KOPT-K1 (cell line): ENCODE data around the gene ZBED6.
"Not testable (repeated sequence)": the region's sequence is repeated elsewhere in the genome, so short reads cannot be mapped to it uniquely, and the experiment has no call there.

ENCODE experiments used
- H3K27ac ChIP-seq: fragments of 200-600 bp; sonication (generic); 2 replicates; pipeline ENCODE4 v1.5.1; 2016; ENCODE audit warnings: antibody characterized with exemption, mild to moderate bottlenecking, low read depth, low read length; ENCODE audit not compliant: poor library complexity, severe bottlenecking
- H3K36me3 ChIP-seq: fragments of 200-600 bp; sonication (generic); 2 replicates; pipeline ENCODE4 v1.5.1; 2017; ENCODE audit warnings: antibody characterized with exemption, mild to moderate bottlenecking, low read length, moderate library complexity; ENCODE audit not compliant: insufficient read depth
- H3K9me3 ChIP-seq: fragments of 200-600 bp; sonication (generic); 2 replicates; pipeline ENCODE4 v1.5.1; 2017; ENCODE audit warnings: antibody characterized with exemption, low read length, mild to moderate bottlenecking; ENCODE audit not compliant: insufficient read depth, poor library complexity, severe bottlenecking

The ZBED6 gene

DNA sequence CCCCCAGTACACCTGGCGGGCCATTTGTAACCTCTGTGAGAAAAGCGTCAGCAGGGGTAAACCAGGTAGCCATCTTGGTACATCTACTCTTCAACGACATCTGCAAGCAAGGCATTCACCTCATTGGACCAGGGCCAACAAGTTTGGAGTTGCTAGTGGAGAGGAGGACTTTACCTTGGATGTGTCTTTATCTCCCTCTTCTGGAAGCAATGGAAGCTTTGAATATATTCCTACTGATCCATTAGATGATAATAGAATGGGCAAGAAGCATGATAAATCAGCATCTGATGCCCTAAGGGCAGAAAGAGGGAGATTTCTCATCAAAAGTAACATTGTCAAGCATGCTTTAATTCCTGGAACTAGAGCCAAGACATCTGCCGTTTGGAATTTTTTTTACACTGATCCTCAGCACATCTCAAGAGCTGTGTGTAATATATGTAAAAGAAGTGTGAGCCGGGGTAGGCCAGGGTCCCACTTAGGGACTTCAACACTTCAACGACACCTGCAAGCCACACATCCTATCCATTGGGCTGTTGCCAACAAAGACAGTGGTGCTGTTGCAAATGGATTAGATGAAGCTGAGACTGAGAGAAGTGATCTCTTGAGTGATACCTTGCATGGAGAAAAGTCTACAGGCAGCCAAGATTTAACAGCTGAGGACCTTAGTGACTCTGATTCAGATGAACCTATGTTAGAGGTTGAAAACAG, 2.7 kb downstream of the ZBED6 start:
- Histone ChIP-seq H3K27ac (no peak overlapping the region), H3K9me3 (no peaks in the 10 kb centered on the region), H3K36me3 (peaks cover 62% of the 10 kb centered on the region)

DNA sequence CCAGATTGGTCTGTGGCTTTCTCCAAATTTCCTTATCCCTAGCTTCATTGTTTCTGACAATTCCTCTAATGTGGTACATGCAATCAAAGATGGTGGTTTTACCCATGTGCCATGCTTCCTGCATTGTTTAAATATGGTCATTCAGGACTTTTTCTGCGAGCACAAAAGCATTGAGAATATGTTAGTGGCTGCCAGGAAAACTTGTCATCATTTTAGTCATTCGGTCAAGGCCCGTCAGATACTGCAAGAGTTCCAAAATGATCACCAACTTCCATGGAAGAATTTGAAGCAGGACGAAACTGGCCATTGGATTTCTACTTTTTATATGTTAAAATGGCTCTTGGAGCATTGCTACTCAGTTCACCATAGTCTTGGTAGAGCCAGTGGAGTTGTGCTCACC, 3.7 kb downstream of the ZBED6 start:
- peaks cover 73% of the 10 kb centered on the region for H3K36me3 ChIP-seq
- H3K9me3 ChIP-seq = no peaks in the 10 kb centered on the region
- no peak overlapping the region for H3K27ac ChIP-seq

DNA sequence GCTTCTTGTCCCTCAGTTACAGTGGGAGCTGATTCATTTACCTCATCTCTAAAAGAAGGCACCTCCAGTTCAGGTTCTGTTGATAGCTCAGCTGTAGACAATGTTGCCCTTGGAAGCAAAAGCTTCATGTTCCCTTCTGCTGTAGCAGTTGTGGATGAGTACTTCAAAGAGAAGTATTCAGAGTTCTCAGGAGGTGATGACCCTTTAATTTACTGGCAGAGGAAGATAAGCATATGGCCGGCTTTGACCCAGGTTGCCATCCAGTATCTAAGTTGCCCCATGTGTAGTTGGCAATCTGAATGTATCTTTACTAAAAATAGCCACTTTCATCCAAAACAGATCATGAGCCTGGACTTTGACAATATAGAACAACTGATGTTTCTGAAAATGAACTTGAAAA, 4.5 kb downstream of the ZBED6 start:
- H3K9me3 ChIP-seq = no peaks in the 10 kb centered on the region
- no peak overlapping the region for H3K27ac ChIP-seq
- H3K36me3 ChIP-seq = peaks cover 81% of the 10 kb centered on the region

DNA sequence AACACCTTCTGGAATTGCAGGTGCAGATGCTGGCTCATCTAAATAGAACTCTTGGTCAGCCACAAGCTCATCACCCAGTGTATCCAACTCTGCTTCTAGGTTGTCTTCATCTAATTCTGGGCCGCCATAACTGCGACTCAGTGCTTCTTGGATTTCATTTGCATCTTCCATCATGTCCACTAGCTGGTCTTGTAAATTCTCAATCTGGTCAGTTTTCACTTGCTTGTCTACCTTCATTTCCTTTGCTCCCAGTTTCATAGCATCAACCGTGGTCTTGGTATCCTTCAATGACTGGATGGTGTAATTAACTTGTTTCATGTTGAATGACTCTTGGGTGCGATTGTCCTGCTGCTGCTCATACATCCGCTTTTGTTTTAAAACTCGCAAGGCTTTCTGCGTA, 10.3 kb downstream of the ZBED6 start:
- H3K36me3 ChIP-seq = peaks cover 96% of the 10 kb centered on the region
- H3K9me3 ChIP-seq = no peaks in the 10 kb centered on the region

DNA sequence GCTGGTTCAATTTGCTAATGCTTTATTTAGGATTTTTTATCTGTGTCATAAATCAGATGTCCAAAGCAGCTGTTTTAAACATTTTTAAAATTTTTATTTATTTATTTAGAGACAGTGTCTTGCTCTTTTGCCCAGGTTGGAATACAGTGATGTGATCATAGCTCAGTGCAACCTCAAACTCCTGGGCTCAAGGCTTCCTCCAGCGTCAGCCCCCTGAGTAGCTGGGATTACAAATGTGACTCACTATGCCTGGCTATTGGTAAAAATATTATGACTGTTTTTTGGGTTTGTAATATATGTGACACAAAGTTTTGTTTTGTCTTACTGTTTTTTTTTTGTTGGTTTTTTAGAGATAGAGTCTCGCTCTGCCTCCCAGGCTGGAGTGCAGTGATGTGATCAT, 11.8 kb downstream of the ZBED6 start:
- H3K27ac ChIP-seq = no peak overlapping the region
- peaks cover 97% of the 10 kb centered on the region for H3K36me3 ChIP-seq
- no peaks in the 10 kb centered on the region for H3K9me3 ChIP-seq

More for the DNA sequence above, 10.3 kb downstream of the ZBED6 start:
- H3K27ac ChIP-seq = no peak overlapping the region

DNA sequence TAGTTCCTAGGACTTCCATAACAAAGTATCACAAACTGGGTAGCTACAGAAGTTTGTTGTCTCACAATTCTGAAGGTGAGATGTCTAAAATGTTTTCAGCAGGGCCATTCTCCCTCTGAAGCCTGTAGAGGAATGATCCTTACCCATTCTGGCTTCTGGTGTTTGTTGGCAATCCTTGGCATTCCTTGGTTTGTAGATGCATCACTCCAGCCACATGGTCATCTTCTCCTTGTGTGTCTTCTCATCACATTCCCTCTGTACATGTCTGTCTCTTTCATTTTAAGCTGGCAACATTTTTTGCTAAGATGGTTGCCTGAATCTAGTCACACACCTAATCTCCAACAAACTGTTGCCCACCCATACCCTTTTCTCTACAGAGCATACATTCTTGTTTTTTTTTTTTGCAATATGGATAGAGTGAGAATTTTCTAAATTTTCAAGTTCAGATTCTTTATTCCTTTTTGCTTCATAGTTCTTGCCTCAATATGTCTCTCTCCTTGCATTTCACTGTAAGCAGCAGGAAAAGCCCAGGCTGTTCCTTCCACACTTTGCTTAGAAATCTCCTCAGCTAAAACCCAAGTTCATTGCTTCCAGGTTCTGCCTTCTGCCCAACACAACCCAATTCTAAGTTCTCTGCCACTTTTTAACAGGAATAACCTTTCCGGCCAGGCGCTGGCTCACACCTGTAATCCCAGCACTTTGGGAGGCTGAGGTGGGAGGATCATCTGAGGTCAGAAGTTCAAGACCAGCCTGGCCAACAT, 18.3 kb downstream of the ZBED6 start:
- Histone ChIP-seq H3K36me3 (peaks cover 96% of the 10 kb centered on the region), H3K9me3 (no peaks in the 10 kb centered on the region), H3K27ac (no peak overlapping the region)

DNA sequence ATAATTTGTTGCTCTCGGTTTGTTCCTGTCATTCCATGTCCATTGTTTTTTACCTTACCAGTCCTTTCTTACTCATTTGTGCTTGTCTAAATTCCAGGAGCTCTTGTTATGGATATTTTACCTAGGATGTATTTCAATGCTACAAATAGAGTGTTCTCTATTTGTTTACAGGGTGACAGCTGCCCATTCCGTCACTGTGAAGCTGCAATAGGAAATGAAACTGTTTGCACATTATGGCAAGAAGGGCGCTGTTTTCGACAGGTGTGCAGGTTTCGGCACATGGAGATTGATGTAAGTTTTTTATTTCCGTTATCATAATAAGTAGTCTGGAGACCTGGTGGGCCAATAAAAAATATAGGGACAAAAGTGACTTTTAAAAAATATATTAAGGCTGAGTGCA, 23.0 kb downstream of the ZBED6 start:
- no peak overlapping the region for H3K27ac ChIP-seq
- H3K36me3 ChIP-seq = peaks cover 97% of the 10 kb centered on the region

DNA sequence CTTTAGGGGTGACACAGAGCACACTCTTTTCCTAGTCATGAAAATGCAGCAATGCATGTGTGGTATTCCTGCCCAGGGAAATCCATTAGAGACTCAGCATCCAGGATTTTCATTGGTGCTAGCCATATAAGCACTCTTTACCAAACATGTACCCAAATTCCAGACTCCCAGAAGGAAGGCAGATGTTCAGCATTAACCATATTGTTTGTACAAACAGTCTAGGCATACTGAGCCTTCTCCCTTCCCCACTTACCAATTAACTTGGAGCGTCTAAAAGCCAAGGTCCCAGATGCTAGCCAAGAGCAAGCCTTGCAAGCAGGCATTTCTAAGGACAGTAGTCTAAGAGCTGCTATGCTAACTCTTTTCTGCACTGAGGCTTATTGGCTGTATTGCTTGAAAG, 27.9 kb downstream of the ZBED6 start:
- Histone ChIP-seq H3K27ac (no peak overlapping the region), H3K36me3 (peaks cover 97% of the 10 kb centered on the region), H3K9me3 (no peaks in the 10 kb centered on the region)

More for the DNA sequence above, 23.0 kb downstream of the ZBED6 start:
- no peaks in the 10 kb centered on the region for H3K9me3 ChIP-seq

DNA sequence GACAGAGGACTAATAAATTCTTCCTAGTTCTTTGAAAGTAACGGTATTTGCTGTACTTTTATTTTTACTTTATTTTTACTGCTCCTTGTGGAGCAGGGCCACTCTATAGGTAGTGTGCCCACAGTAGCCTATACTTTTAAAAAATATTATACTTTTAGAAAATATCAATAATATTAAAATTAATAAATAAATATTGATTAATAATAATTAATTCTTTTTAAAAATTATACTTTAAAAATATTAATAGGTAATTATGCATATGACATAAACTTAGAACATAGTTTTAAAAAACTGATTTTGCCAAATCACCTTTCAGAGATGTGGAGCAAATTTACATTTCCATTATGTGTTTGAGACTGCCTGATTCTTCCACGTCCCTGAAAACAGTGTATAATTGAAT, 30.8 kb downstream of the ZBED6 start:
- no peak overlapping the region for H3K27ac ChIP-seq

DNA sequence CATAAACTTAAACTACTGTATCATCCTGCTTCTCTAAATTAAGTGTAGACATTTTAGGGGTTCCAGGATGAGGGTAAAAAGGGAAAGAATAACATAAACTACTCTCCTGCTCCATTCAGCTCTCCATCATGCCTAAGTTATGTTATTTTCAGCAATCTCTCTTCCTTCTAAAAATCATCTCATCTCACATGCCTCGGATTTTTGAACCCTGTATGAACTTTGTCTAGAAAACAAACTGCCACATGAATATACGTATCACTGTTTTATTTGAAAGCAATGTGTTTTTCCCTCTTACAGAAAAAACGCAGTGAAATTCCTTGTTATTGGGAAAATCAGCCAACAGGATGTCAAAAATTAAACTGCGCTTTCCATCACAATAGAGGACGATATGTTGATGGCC, 32.6 kb downstream of the ZBED6 start:
- Histone ChIP-seq H3K36me3 (peaks cover 98% of the 10 kb centered on the region), H3K27ac (no peak overlapping the region), H3K9me3 (no peaks in the 10 kb centered on the region)

More for the DNA sequence above, 30.8 kb downstream of the ZBED6 start:
- Histone ChIP-seq H3K9me3 (no peaks in the 10 kb centered on the region), H3K36me3 (peaks cover 98% of the 10 kb centered on the region)

DNA sequence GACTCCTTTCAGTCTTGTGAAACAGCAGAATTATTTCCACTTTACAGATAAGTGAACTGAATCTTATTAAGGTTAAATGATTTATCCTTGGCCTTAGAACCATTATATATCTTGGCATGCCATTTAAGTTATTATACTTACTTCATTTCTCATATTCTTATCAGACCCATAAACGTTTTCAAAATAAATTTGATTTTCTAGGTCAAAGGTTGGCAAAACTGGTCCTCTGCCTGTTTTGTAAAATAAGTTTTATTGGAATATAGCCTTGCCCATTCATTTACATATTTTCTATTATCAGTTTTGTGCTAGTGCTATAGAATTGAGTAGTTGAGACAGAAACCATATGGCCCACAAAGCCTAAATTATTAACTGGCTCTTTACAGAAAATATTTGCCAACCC, 33.1 kb downstream of the ZBED6 start:
- H3K27ac ChIP-seq = no peak overlapping the region
- peaks cover 98% of the 10 kb centered on the region for H3K36me3 ChIP-seq
- H3K9me3 ChIP-seq = no peaks in the 10 kb centered on the region

DNA sequence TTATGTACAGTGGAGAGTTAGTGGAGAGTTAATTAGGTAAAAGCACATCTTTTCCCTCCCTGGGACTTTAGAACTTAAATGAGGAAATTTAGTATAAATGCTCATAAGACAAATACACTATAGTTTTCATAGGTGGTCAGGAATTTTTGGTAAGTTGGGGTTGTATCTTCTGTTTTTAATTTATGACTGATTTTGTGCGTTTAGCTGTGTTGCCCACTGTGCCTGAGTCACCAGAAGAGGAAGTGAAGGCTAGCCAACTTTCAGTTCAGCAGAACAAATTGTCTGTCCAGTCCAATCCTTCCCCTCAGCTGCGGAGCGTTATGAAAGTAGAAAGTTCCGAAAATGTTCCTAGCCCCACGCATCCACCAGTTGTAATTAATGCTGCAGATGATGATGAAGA, 33.8 kb downstream of the ZBED6 start:
- peaks cover 98% of the 10 kb centered on the region for H3K36me3 ChIP-seq
- H3K9me3 ChIP-seq, H3K27ac ChIP-seq: not testable (repeated sequence)

DNA sequence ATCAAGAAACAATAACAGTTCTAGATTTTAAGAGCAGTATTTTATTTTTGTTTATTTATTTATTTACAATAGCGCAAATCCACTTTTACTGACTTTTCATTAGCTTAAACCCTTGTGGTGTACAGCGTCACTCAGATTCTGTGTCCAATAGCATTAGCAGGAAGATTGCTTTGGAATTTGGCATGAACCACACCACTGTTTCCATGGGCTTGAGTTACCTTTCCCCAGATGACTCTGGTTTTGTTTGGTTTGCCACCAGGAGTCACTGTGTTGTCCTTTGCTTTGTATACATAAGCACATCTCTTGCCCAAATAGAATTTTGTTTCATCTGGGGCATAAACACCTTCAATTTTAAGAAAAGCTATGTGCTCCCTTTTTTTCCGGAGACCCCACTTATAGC, 40.1 kb downstream of the ZBED6 start:
- Histone ChIP-seq H3K27ac (no peak overlapping the region), H3K36me3 (peaks cover 100% of the 10 kb centered on the region), H3K9me3 (peaks cover 4% of the 10 kb centered on the region)

DNA sequence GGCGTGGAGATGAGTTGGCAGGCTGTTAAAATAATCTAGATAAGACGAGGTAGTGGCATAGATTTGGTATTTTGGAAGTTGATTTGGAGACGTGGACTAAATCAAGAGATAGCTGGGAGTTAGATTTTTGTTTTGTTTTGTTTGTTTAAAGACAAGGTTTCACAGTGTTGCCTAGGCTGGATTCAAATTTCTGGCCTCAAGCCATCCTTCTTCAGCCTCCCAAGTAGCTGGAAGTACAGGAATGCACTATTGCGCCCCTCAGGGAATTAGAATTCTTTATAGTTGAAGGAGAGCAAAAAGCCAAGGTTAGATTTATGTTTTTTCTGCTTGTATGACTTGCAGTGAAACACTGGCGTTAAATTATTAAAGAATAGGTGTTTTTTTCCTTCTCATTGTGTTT, 43.7 kb downstream of the ZBED6 start:
- Histone ChIP-seq H3K27ac (no peak overlapping the region), H3K36me3 (peaks cover 94% of the 10 kb centered on the region), H3K9me3 (peaks cover 4% of the 10 kb centered on the region)

DNA sequence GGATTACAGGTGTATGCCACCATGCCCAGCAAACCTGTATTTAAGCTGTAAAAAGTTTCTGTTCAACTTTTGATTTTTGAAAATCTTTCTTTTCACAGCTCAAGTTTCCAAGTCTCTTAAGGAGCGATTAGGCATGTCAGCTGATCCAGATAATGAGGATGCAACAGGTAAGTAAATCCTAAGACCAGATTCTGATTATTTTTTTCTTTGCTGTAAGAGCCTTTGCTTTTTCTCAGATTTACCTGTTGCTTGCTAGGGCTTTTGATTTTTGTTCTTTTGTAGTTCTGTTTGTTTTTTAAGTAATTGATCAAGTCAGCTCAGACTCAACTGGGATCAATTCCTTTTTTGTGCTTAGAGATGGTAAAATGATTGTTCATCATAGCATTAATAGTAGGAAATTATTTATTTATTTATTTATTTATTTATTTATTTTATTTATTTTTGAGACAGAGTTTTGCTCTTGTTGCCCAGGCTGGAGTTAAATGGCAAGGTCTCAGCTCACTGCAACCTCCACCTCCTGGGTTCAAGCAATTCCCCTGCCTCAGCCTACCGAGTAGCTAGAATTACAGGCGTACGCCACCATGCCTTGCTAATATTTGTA, 44.9 kb downstream of the ZBED6 start:
- Histone ChIP-seq H3K9me3 (peaks cover 4% of the 10 kb centered on the region), H3K27ac (no peak overlapping the region), H3K36me3 (peaks cover 94% of the 10 kb centered on the region)

DNA sequence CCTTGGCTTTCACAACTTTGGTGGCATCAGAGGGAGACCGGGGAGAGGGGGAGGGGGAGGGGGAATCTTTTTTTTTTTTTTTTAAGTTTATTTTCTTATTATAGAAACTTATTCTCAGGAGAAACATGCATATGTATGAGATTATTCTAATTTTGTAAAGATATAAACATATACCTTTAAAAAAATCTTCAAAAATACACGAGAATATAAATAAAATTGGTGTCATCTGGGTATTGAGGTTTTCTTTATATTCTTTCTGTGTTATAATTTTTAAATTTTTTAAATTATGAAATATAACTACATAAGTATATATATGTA, 47.1 kb downstream of the ZBED6 start:
- Histone ChIP-seq H3K9me3 (peaks cover 4% of the 10 kb centered on the region), H3K27ac (no peak overlapping the region), H3K36me3 (peaks cover 94% of the 10 kb centered on the region)
